HCT116 (cell line): ENCODE data around the gene PTGIS.

ENCODE experiments used
- CEBPB ChIP-seq: IDR thresholded peaks from 2 replicates; pipeline ENCODE4 v1.6.1; 2012; ENCODE audit warnings: low read depth
- CTCF ChIP-seq, 3 experiments: fragments of 200-600 bp in 1 of 3; sonication (generic) in 1 of 3; IDR thresholded peaks in 2 of 3; conservative IDR thresholded peaks in 1 of 3; 2 replicates each; pipeline ENCODE4 v1.5.1; 2012 to 2017; ENCODE audit warnings: low read depth in 2 of 3, low read length in 2 of 3, antibody characterized with exemption in 1 of 3, borderline replicate concordance in 1 of 3, control low read depth in 1 of 3, mild to moderate bottlenecking in 1 of 3, mixed read lengths in 1 of 3, mixed run types in 1 of 3, moderate library complexity in 1 of 3; ENCODE audit not compliant: insufficient read depth in 1 of 3
- EZH2 ChIP-seq: fragments of 200-600 bp; sonication (generic); IDR thresholded peaks from 2 replicates; pipeline ENCODE4 v1.6.1; 2017; ENCODE audit warnings: antibody characterized with exemption, mixed run types
- EZH2phosphoT487 ChIP-seq: fragments of 200-600 bp; IDR thresholded peaks from 2 replicates; pipeline ENCODE4 v1.6.1; 2018; ENCODE audit warnings: antibody characterized with exemption, borderline replicate concordance
- SP1 ChIP-seq: IDR thresholded peaks from 2 replicates; pipeline ENCODE4 v1.6.1; 2012; ENCODE audit warnings: low read depth
- YY1 ChIP-seq: IDR thresholded peaks from 2 replicates; pipeline ENCODE4 v1.6.1; 2011; ENCODE audit warnings: low read length, low read depth, moderate library complexity, mild to moderate bottlenecking; ENCODE audit not compliant: insufficient replicate concordance; ENCODE audit errors: extremely low read depth
- ZFX ChIP-seq: fragments of 450-650 bp; IDR thresholded peaks from 2 replicates; pipeline ENCODE4 v1.6.1; 2017
- ZNF274 ChIP-seq: fragments of 200-500 bp; sonication (Bioruptor generic); IDR thresholded peaks from 2 replicates; pipeline ENCODE4 v1.6.1; 2014; ENCODE audit warnings: mild to moderate bottlenecking, low read depth, low read length, inconsistent platforms
- TF ChIP-seq, protein P1 (sequence below): IDR thresholded peaks from 2 replicates; pipeline ENCODE4 v1.6.1; 2011; ENCODE audit warnings: mild to moderate bottlenecking, low read length, moderate library complexity; ENCODE audit not compliant: insufficient replicate concordance; ENCODE audit errors: extremely low read depth
- TF ChIP-seq, protein P2 (sequence below): IDR thresholded peaks from 2 replicates; pipeline ENCODE4 v1.6.1; 2012

DNA sequence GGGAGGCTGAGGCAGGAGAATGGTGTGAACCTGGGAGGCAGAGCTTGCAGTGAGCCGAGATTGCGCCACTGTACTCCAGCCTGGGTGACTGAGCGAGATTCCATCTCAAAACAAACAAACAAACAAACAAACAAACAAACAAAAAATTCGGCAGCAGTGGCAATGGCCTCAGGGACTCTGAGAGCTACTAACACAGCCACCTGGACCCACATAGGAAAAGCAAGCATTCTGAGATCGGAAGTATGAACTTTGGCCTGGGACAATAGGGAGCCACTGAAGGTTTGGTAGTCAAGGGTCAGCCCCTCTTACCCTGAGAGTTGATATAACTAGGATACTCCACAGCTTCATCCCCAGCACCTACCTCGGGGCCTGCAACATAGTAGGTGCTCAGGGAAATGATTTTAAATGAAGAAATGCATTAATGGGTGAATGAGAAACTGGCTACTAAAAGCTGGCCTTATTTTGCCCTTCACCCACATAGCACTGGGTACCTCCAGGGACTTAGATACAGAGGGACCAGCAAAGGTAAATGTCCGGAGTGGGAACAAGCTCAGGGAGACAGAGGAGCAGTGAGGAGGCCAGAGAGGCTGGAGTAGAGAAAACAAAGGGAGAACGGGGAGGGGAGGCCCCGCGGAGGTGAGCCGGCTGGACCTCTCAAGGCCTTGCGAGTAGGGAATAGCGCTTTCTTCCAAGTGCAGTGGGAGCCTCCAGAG, 46.6 kb upstream of the PTGIS start:
- TF ChIP-seq SP1 (no peak), CTCF (IDR thresholded peaks at IDR 0.05 in 2 of 3, conservative IDR thresholded peaks at IDR 0.05 in 1 of 3; ENCODE audit: borderline replicate concordance in 1 of 3, insufficient read depth in 1 of 3, low read depth in 2 of 3, low read length in 2 of 3) (no peak), EZH2 (no peak), EZH2phosphoT487 (no peak), YY1 (no peak), ZFX (no peak), CEBPB (no peak), ZNF274 (no peak)
- TF ChIP-seq, protein P1, sequence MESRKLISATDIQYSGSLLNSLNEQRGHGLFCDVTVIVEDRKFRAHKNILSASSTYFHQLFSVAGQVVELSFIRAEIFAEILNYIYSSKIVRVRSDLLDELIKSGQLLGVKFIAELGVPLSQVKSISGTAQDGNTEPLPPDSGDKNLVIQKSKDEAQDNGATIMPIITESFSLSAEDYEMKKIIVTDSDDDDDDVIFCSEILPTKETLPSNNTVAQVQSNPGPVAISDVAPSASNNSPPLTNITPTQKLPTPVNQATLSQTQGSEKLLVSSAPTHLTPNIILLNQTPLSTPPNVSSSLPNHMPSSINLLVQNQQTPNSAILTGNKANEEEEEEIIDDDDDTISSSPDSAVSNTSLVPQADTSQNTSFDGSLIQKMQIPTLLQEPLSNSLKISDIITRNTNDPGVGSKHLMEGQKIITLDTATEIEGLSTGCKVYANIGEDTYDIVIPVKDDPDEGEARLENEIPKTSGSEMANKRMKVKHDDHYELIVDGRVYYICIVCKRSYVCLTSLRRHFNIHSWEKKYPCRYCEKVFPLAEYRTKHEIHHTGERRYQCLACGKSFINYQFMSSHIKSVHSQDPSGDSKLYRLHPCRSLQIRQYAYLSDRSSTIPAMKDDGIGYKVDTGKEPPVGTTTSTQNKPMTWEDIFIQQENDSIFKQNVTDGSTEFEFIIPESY, result no peak
- TF ChIP-seq, protein P2, sequence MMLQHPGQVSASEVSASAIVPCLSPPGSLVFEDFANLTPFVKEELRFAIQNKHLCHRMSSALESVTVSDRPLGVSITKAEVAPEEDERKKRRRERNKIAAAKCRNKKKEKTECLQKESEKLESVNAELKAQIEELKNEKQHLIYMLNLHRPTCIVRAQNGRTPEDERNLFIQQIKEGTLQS, result no peak
